ENCODE results near the gene PARD3B.

Gene PARD3B

GRCh38 chr2:204799791-204800190 is 254.5 kb downstream of the PARD3B start:
- intact Hi-C loops (cut with DNase I), result no loop called here
- no peak for DNase-seq

GRCh38 chr2:204808494-204808893 is 263.2 kb downstream of the PARD3B start:
- DNase-seq, result no peak
- intact Hi-C loops (cut with DNase I), result no loop called here

GRCh38 chr2:204824751-204825453 is 279.6 kb downstream of the PARD3B start:
- DNase-seq, result no peak
- intact Hi-C loops (cut with DNase I), result no loop called here

- DNase-seq, result no peak
- intact Hi-C loops (cut with DNase I), result no loop called here
Observed at GRCh38 chr2:204825681-204826080, 280.4 kb downstream of the PARD3B start.

DNA sequence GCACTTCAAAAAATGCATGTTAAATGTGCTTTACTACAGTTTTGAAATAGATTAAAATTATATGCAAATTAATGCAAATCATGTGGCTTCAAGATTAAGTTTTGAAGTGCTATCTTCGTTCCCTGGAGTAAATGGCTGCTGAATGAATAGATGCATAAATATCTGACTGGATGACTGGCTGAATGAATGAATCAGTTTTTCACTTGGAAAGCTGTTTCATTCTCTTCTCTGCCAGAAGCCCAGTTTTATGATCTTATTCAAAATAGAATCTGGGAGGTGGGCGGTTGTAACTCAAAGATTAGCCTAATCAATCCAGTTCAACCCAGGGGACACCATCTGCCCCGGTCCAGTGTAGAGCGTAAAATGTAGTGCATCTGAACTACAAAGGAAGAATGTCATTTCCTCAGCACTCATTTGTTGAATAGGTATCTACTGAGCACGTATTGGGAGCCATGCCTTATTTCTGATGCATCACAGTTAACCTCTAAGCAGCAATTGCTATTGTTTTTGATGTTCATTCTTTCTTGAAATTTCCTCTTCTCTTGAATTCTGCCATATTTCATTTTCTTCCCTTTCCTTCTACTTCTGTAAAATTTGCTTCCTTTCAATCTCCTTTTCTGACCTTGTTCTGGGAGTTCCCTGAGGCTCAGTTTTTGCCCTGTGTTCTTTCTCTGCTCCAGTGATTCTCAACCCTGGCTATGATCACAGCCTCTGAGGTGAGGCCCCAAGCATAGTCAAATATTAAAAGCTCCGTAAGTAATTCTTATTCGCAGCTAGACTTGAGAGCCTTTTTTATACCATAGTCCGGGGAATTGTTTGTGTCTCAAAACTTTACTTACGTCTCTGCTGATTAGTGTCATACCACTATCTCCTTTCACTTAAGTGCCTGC is 282.7 kb downstream of the PARD3B start:
- no peak for DNase-seq
- intact Hi-C loops (cut with DNase I), result no loop called here

GRCh38 chr2:204834716-204835384 is 289.6 kb downstream of the PARD3B start:
- DNase-seq, result no peak
- intact Hi-C loops (cut with DNase I), result no loop called here

DNA sequence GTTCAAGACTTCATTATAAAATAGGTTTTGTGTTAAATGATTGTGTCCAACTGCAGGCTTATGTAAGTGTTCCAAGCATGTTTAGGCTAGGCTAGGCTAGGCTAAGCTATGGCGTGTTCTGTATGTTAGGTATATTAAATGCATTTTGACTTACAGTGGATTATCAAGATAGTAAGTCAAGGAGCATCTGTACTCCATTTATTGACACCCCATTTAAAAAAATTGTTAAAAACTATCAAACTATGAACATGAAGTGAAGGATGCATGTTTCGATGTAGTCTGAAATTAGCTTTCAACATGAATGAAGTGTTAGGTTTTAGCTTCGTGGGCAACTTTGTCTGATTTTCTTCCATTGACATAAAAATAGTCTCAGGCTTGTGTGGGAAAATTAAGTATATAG is 290.5 kb downstream of the PARD3B start:
- no peak for DNase-seq

GRCh38 chr2:204840504-204840903 is 295.2 kb downstream of the PARD3B start:
- intact Hi-C loops (cut with DNase I), result no loop called here
- no peak for DNase-seq

More for the DNA sequence above, 290.5 kb downstream of the PARD3B start:
- intact Hi-C loops (cut with DNase I), result no loop called here

DNA sequence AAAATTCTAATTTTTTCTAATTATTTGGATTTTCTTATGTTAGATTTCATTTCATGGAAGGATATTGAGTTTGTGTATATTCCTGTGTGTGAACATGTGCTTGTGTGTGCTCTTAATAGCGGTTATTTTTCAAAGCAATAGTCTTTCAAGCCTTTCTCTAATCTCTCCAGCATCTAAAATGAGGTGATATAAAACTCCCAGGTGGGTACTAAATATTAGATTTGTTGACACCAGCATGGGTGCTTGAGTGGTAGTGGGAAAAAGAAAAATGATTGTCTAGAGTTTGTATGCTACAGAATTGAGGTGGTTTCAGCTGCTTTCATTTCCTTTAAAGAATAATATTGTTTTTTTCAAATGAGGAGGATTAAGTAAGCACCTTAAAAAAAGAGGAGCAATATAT is 296.8 kb downstream of the PARD3B start:
- no peak for DNase-seq
- intact Hi-C loops (cut with DNase I), result no loop called here

DNA sequence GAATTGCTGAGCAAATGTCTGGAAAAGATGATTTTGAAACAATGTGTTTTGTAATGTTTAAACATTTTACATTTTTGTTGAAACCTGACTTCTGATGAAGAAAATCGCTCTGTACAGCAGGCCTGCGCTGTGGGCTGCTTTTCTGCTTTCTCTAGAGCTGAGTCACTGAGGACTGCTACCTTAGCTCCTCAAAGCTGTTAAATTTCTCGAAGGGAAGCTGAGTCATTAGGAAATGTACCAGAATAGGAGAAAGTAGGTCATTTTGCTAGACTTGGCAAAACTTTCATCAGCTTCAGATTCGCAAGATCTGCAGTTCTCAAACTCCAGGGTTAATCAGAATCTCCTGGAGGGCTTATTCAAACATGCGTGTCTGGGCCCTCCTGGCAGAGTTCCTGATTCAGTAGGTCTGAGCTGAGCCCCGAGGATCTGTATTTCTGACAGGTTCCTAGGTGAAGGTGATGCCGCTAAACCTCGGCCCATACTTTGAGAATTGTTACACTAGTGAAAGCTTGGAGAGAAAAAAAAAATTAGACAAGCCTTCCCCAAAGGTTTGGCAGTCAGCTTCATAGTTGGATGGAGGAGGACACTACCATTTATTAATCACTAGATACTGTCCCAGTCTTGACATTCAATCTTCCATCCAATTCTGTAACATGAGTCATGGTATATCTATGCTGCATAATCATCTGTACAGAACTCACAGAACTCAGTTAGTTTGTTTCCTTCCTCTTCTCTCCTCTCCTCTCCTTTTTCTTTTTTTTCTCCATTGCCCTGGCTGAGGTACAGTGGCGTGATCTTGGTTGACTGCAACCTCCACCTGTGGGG is 297.6 kb downstream of the PARD3B start:
- intact Hi-C loops (cut with DNase I), result no loop called here
- peak in 7 of 10 donors; percentile 20 to 85 (median 54) for DNase-seq

DNA sequence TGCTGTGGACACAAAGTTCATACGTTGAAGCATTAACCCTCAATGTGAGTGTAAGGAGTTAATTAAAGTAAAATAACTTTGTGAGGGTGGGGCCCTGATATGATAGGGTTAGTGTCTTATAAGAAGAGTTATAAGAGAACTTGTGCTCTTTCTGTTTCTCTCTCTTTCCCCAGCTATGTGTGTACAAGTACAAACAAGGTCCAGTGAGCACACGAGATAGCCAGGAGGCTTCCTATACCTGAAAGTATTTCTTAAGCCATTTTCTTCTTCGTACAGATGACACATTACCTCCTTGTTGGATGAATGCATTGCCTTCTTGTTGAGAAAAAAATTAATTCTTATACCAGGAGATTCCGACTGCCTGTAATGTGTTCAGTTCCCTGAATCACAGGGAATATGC is 301.2 kb downstream of the PARD3B start:
- DNase-seq, result no peak

DNA sequence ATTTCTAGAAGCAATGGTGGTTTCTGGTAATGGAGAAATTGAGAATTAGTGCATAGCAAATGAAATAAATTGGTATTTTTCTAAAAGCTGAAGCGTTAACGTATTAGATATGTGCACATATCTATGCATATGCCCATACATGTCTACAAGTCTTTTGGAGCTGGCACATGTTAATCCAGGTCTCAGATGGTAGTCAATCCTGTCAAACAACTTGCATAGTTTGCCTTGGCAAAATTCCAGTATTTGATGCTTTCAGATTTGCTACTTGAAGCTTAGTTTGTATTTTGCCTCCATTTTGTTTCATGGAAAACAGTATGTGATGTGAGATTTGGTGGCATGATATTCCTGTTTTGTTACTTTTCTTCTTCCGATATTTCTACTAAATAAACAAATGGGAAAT is 304.6 kb downstream of the PARD3B start:
- intact Hi-C loops (cut with DNase I), result loop anchor here (10.0 kb wide), 1 partner anchor 525 kb away; no protein-coding TSS in a partner anchor
- no peak for DNase-seq

More for the DNA sequence above, 301.2 kb downstream of the PARD3B start:
- intact Hi-C loops (cut with DNase I), result no loop called here

- intact Hi-C loops (cut with DNase I), result loop anchor here (10.0 kb wide), 1 partner anchor 526 kb away; no protein-coding TSS in a partner anchor
- DNase-seq, result no peak
Observed at GRCh38 chr2:204850581-204850980, 305.3 kb downstream of the PARD3B start.

DNA sequence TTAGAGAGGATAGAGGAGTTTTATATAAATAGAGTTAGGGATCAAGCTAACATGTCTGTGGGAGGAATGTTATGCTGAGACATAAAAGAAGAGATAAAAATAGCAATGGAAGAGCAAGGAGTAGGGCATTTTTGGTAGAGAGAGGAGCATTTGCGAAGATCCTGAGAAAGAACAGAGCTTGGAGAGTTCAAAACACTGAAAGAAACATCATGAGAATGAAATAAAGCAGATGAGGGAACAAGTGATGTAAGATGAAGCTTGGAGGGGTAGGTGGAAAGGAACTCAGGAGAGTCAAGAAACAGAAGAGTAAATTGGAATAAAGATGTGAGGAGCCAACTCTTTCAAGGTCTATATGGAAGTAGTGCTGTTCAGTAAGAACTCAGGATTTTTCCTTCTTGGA is 308.6 kb downstream of the PARD3B start:
- no peak for DNase-seq
- intact Hi-C loops (cut with DNase I), result loop anchor here (10.0 kb wide), 1 partner anchor 529 kb away; no protein-coding TSS in a partner anchor

GRCh38 chr2:204860274-204860673 is 315.0 kb downstream of the PARD3B start:
- intact Hi-C loops (cut with DNase I), result no loop called here
- peak; percentile 34 to 93 (median 50) for DNase-seq

- DNase-seq, result peak in 1 of 10 donors; percentile 59
- intact Hi-C loops (cut with DNase I), result no loop called here
Observed at GRCh38 chr2:204862809-204863208, 317.5 kb downstream of the PARD3B start.

DNA sequence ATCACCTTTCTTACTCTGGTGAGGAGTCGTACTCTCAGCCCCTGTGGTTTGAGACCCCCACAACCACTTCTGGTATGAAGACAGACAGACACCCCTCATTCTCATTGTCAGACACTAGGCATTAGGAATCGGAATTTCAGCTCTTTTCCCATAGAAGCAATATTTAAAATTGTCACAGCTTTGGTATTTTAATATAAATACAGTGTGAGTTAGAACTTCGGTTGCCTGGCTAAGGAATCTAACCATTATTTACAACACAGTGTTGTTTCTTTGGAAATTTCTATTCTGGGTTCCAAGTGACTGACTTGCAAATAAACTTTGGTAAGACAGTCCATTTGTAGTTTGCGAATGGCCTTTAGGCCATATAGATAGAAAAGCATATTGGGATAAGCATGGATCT is 318.1 kb downstream of the PARD3B start:
- intact Hi-C loops (cut with DNase I), result no loop called here
- DNase-seq, result no peak

DNA sequence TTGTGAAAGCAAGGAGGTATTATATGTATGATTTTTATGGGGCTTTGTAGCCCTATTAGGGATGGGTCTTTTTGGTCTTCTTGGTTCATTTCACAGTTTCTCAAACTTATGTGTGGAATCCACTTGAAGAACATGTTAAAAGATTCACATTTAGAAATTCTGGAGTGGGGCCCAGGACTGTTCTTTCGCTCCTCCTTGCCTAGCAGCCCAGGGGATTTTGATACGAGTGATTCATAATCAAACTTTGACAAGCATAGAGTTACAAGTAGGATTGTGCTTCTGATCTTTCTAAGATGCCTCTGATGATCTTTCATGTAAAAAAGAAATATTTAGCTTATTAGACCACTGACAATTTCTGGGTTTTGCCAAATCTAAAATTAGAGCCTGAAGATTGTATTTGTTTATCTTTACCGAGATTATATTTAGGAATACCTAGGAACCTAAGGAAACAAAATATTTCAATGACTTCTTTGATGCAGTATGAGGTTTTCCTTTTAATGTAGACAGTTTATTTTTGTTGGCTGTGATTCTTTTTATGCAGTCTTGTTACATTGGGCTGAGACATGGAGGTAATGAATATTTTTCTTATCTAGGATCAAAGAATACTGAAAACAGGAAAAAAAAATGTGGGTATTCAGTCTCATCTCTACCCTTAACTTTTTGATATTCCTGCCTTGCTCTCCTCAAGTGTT is 324.0 kb downstream of the PARD3B start:
- intact Hi-C loops (cut with DNase I), result no loop called here
- no peak for DNase-seq

DNA sequence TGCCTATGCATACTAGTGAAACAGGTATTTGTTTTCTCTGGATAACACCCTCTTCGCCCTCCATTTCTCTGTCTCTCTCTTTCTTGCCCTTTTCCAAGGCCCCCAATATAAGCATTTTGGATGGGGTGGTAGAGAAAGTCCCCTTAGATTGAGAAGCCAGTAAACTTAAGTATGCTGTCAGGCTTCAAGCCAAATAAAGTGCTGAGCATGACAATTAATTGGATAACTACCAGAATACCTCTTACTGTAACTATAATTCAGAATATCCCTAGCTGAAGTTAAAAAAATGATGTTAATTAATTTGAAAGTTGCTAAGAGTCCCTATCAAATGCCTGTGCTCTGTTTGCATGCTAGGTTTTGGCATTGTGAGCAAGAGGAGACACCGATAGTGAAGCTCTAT is 324.8 kb downstream of the PARD3B start:
- intact Hi-C loops (cut with DNase I), result loop anchor here (5.0 kb wide), 1 partner anchor 1057 kb away; no protein-coding TSS in a partner anchor
- DNase-seq, result no peak

Data from posterior cingulate gyrus (tissue), 11 donors.